GM21576 (cell line): Measurements from ENCODE around the gene CALD1.

Experiments used
- ATAC-seq: cut with Tn5 transposase; IDR thresholded peaks from one replicate; pipeline ENCODE4 v1.9.1; 2021; ENCODE audit warnings: mild to moderate bottlenecking, moderate library complexity; ENCODE audit not compliant: unreplicated experiment

Gene CALD1, protein sequence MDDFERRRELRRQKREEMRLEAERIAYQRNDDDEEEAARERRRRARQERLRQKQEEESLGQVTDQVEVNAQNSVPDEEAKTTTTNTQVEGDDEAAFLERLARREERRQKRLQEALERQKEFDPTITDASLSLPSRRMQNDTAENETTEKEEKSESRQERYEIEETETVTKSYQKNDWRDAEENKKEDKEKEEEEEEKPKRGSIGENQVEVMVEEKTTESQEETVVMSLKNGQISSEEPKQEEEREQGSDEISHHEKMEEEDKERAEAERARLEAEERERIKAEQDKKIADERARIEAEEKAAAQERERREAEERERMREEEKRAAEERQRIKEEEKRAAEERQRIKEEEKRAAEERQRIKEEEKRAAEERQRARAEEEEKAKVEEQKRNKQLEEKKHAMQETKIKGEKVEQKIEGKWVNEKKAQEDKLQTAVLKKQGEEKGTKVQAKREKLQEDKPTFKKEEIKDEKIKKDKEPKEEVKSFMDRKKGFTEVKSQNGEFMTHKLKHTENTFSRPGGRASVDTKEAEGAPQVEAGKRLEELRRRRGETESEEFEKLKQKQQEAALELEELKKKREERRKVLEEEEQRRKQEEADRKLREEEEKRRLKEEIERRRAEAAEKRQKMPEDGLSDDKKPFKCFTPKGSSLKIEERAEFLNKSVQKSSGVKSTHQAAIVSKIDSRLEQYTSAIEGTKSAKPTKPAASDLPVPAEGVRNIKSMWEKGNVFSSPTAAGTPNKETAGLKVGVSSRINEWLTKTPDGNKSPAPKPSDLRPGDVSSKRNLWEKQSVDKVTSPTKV

DNA sequence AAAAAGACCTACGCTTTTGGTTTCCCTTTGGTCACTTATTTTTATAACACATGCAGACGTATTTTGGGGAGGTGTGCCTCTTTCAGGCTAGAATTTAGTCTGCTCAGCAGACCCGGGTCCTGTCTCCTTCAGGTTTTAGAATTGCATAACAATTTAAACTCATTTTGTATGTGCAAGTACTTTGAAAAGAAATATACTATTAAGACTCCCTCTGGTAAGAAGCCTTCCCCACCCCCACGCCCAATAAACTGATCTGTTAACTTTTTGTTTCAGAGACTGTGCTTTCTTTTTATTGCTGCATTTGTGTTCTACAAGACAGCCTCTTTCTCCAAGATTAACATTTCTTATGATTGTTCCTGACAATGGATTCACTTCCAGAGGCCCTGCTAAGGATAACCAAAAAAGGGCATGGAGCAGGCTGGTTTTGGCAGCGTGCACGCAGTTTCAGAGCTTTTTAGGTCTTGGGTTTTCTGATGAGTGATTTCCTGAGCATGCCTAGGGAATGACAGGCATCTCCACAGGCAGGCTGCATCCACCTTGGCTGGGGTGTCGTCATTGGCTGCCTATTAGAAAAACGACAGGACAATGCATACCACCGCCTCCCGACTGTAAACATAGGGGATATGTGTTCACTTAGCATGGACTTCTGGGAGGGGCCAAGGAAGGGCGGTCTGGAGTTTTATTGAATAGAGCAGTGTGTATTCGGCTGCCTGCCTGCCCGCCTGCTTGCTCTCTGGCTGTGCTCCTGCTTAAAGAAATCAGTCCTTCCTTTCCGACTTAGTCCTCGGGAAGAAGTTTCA lies at the start of gene CALD1:
Gene CALD1 (plus strand): TSS at position 694 of the 800 bp plus-strand sequence. CDS start 88,100 bp downstream, outside the sequence.
- ATAC-seq, result no peak

DNA sequence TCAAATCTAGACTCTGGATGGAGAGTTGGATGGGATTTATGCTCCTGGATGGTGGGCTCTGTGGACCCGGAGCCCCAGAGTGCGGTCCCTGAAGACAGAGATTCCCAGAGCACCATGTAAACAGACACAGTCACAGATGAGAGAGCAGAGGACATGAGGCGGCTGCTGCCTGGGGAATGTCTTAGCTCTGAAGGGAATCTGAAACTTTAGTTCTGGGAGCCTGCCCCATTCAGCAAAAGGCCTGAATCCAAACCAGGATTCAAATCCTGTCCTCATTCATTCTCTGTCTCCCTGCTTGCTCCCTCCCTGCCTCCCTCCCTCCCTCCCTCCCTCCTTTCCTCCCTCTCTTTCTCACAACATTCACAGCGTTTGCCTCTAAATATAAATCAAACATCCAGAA lies 49.5 kb upstream of the CALD1 start:
- no peak for ATAC-seq

DNA sequence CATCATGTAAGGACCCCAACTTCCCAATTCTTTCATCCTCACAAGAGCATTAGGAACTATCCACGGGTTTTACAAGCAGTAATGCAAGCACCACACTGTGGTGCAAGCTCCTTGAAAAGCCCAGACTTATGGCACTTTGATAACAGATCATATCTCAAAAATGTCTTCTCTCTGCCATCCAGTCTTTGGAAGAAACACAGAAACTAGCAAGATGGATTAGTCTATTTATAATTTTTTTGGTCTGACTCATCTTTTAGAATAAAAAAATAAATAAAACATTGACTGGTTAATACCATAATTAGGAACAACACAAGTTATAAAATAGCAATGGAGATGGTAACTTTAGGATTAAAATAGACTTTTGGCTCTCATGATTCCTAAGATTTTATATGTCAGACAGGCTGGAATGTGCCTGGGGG lies 49.0 kb upstream of the CALD1 start:
- no peak for ATAC-seq

DNA sequence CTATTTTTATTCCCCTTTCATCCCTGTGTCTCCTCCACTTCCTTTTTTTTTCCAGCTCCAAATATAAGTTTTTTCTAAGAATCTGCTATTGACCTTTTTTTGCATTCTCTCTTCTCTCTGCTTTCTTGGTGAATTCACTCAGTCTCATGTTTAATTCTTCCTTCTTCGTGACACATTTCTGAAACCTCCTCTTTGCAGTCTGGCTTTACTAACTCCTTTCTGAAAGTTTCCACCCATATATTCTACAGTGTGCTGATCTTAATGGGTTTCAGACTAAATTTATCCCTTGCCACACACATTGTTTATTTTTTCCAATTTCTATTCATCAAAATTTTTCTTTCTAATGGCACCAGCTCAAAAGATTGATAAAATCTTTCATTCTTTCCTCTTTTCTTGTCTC lies 47.8 kb upstream of the CALD1 start:
- no peak for ATAC-seq

DNA sequence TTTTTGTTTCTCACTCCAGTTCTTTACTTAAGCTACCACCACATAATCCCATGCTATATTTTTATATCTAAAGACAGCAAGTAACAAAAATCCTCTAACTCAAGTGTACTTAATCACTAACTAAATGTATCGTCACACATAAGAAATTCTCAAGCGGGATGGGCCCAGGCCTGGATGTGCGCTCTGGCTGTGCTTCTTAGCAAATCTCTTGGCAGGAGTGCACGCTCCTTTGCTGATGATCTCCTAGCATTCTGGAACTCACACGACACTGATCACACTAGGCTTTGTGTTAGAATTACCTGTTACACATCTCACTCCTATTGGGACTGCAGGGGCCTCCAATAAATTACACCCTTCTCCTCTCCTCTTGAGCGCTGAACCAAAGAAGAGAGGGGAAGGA lies 46.7 kb upstream of the CALD1 start:
- no peak for ATAC-seq

DNA sequence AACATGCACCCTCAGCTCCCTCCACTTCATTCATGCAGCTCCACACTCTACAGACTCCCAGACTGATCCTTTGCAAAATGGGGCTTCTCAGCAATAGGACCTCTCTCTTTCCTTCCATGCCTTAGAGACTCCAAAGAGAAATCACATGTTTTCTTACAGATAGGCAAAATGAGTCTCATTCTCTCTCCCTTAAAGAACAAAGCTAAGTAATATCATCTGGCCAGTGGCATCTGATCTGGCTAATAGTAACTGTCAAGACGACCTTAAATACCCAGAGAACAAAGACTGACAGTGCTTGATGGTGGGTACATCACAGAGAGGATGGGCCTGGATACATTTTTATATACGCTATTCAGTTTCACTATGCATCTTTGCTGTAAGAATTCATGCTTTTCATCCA lies 43.1 kb upstream of the CALD1 start:
- no peak for ATAC-seq

DNA sequence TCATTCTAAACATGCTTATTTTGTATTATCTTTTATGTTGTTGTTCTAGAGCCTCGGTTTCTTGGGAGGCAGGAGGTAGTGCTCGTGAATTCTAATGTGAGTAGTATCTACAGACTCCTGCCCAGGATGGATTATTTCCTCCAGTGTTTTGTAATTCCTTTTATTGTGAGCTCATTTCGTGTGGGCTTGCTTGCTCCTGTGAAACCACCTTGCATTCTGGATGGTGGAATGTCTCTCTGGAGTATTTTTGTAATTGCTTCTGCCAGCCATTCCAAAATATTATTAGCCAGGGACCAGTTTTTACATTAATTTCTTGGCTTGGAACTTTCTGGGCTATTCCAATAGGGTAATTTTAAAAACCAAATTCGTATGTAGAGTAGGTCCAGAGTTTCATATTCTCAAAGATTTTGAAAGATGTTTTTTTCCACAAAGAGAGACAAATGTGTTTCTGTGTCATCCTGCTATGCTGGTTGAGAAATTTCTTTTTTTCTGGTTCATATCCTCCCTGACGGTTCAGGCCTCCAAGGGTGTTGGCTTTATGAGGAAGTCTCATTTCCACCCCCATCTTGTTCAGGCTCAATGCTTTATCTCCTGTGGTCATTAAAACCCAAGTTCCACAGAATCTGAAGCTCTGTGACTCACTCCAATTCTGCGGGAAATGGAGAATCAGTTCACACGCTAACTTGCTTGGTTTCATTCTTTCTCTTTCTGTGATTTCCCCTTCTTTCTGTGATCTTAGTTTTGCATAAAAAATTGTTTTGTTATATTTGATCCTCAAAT lies 41.7 kb upstream of the CALD1 start:
- no peak for ATAC-seq

DNA sequence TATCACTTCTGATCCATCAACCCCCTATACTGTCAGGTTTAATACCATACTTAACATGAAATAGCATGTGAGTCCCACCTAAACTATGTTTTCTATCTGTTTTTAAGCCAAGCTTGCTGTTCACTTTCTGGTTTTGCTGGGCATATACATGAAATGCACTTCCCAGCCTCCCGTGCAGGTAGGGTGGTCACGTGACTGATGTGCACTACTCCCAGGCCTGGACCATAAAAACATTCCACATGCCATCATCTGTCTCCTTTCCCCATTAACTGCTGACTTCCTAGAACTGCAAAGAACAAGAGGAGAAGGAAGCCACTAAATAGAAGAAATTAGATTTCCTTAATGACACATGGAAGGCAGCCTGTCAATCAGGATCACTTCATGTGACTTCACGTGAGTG lies 40.1 kb upstream of the CALD1 start:
- ATAC-seq, result no peak

DNA sequence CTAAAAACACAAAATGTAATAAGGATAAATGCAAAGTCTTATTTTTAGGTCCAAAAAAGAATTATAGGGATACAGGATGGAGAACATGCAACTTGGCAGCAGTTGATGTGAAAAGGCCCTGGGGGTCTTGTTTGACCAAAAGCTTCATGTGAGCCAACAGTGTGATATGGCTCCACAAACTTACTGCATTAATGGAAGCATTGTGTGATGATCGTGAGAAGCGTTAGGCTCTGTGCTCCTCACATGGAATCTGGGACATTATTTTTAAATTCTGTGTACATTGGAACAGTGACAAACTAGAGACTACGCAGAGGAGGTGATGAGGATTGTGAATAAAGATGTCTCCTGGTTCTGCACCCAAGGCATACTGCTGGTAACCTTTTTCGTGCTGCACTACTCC lies 39.1 kb upstream of the CALD1 start:
- no peak for ATAC-seq

DNA sequence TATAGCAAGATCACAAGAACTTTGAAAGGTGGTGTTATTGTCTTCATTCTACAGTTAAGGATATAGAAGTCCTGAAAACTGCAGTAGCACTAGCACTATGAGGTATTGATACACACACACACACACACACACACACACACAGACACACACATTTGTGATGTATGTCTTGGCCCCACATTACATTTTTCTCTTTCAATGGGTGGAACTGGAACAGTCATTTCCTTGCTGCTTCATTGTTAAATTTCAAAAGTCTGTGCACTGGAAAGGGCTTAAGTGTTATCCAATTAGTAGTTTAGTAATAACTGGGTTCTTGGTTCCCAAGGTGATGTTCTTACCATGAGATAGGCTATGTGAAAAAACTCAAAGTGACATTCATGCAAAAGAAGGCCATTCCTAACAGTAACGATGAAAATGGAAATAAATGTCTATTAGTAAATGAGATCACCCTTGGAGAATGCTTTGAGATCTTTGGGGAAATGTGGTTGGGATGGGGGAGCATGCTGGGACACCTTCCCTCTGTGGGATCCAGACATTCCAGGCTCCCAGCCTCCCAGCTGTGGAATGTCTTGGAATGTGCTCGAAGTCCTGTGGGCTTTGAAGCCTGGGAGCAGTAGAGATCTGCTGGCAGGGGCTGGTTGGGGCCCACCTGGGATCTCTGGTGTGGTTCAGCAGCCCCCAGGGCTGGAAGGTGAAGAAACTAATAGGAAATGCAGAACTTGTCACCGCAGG lies 37.4 kb upstream of the CALD1 start:
- ATAC-seq, result no peak

DNA sequence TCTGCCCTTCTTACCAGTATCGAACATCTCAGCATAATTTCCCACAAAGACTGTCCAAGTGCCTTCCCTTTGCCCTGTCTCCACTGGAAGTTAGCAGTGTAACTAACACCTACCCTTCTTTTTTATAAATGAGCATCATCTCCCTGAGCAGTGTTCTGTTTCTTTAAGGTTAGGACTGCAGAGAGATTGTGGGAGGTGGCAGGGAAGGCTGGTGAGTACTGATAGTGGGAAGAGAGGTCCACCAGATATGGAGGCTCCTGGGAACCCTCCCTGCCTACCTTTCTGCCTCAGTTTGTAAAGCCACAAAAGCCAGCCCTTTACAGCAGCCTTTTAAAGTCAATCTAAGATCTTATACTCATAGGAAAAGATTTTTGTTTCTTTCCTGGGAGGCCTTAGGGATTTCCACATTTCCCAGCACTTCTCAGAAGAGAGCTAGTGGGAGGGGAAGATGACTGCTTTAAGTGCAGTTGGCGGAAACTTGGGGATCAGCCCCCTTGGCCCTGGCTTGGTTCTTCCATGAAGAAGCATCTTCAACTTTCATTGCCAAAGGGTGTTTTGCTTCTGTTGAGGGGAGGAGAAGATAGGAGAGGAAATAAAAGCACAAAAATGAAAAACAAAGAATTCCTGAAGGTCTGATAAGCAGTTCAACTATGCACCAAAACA lies 36.6 kb upstream of the CALD1 start:
- ATAC-seq, result no peak

DNA sequence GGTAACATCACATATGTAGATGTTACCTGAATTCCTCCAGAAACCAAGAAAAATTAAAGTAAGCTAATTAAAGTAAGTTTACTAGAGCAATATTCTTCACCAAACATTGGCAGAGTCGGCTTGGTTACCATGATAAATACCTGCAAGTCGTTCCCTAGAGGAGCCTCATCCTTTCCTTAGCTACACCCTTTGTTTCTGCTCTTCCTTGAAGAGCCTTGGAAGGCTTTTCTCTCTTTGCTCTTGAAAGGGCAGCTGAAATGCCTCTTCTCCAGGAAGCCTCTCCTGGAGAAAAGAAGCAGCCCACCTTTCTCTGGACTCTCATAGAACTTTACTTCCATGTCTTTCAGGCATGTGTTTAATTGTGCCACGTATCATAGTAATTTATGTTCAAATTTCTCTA lies 34.9 kb upstream of the CALD1 start:
- no peak for ATAC-seq

DNA sequence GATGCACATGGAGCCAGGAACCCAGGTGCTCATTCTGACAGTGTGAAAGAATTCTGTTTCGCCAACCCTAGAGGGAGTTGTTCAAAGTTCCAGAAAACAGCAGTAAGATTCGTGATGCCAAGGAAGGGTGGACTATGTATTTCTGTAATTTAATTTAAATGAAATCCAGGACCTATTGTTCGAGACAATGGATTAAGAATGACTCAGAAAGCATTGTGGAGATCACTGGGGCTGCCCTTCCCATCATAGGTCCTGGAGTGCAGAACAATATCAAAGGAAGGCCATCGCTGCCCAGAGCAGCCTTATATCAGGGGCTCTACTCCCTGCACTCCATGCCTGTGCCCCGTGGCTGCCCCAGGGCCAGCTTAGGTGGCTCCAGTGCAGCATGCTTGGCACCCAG lies 32.1 kb upstream of the CALD1 start:
- ATAC-seq, result no peak

DNA sequence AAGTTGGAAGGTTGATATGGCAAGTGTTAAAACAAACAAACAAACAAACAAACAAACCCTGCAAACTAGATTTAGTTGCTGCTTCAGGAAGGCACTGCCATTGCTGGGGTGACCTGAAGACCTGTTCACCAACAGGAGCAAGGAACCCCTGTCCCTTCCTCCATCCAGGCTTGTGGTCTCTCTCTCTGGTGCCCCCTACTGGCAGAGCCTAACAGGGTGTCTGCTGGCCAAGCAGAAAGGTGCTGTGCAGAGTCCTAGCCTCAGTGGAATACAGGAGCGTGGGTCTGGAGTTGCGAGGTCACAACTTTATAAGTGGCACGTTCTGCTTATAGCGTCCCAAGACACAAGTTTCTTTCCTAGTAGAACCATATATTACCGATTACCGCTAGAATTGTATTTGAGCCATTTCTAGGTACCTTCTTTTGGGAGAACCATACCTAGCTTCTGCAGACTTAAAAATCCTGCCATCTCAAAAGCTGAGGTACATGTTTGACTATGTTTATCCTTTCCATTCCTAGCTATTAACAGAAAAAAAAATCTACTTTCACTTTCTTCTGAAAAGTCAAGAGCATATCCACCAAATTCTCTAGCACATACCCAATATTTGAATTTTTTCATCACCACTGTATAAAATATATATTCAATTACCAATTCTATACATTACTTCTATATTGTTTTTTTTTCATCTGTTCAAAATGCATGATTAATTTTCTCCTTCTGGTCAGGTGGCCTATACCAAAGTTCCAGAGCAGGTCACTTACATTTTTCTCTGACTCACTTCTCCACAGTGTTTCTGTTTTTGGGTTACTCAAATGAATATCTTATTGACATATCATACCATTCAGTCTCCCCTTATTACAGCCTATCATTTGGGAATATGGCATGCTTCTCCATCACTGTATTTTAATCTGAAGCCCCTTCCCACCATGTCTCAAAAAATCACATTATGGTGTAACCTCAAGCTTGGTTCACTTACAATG lies 29.1 kb upstream of the CALD1 start:
- ATAC-seq, result peak; percentile 85

DNA sequence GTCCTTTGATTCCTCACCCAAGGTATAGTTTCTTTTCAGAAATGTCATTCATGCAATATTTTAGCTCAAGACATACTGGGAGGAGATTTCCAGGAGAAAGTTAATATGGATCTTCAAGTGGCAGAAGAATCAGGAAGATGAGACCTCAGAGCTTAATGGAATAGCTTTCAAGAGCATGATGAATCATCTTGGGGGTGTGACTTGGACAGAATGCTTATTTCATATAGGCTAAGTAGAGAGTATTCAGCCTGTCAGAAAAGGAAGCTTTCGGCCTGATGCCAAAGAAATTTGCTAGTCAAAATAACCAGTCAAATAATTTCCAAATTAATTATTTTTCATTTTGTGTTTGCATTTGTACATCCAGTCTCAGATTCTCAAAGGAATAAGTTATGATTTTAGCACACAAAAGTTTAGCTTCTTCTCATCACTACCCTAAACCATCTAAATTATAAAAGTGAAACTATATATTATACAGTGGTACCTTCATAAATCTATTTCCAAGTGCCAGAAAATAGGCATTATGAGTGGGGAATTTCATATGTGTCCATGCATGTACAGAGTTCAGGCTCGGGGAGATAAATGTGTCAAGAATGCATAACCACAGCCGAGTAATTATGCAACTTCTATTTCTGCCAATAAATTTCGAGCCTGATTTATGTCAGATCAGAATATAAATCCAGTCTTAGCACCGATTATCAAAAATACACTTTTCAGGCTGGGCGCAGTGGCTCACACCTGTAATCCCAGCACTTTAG lies 27.3 kb upstream of the CALD1 start:
- ATAC-seq, result no peak

DNA sequence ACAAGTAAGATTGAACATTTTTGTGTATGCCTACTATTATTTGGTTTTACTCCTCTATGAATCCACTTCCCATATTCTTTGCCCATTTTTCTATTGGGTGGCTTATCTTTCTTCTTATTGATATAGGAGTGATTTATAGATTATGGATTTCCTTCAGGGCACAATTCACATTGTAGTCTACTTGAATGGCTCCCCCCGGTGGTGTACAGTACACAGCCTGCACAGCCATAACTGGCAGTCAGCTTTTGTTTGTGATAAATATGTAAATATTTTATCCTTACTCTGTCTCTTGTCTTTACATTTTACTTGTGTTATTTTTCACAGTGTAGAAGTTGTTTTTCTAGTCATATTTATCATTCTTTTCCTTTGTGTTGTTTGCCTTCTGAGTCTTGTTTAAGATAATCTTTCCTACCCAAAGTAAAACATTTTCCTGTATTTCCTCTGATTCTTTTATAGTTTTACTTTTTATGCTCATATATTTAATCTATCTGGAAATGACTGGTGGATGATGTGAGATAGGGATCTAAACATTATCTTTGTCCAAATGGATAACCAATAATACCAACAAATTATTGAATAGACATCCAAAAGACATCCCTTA lies 23.9 kb upstream of the CALD1 start:
- ATAC-seq, result no peak

DNA sequence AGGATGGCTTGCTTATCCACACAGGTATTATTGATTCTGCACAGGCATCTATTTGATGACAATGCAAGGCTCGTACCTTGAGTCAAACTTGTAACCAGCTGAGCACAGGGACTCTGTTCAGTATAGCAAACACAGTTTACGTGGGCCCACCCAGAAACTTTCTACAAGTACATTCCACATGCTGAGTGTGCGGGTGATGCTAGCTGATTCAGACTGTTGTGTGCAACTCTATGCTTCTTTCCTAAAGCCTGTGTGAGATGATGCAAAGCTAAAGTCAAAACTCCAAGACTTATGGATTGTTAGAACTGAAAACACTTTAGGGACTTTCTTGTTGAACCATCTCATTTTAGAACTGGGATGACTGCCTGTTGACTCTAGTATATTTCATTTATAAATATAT lies 21.5 kb upstream of the CALD1 start:
- ATAC-seq, result no peak
